ENCODE results near the gene DEFB115.
"Not testable (repeated sequence)": the region's sequence is repeated elsewhere in the genome, so short reads cannot be mapped to it uniquely, and the experiment has no call there.

Gene DEFB115

GRCh38 chr20:31257364-31257763, at the start of gene DEFB115:
Gene DEFB115 (plus strand): TSS chr20:31257664. CDS start chr20:31257664, 0 bp downstream.
- Mint-ChIP-seq H3K36me3 (ENCODE audit: low read depth) (no peaks in the 10 kb centered on the region), H3K27me3 (ENCODE audit: low read depth) (no peaks in the 10 kb centered on the region), H3K4me3 (no peak within 1 kb of the TSS), H3K27ac (no peak within 1 kb of the TSS), H3K9me3 (peaks cover 44% of the 10 kb centered on the region), H3K4me1 (ENCODE audit: low read depth) (no peaks in the 10 kb centered on the region)

GRCh38 chr20:31236953-31237352, 20.5 kb upstream of the DEFB115 start:
- no peaks in the 10 kb centered on the region for H3K27me3 Mint-ChIP-seq (ENCODE audit: low read depth)
- H3K9me3 Mint-ChIP-seq = no peaks in the 10 kb centered on the region
- no peak overlapping the region for H3K27ac Mint-ChIP-seq
- H3K4me1 Mint-ChIP-seq (ENCODE audit: low read depth) = no peaks in the 10 kb centered on the region
- no peaks in the 10 kb centered on the region for H3K36me3 Mint-ChIP-seq (ENCODE audit: low read depth)
- no peak overlapping the region for H3K4me3 Mint-ChIP-seq

GRCh38 chr20:31237763-31238162, 19.7 kb upstream of the DEFB115 start:
- no peaks in the 10 kb centered on the region for H3K27me3 Mint-ChIP-seq (ENCODE audit: low read depth)
- no peak overlapping the region for H3K4me3 Mint-ChIP-seq
- no peak overlapping the region for H3K27ac Mint-ChIP-seq
- H3K36me3 Mint-ChIP-seq (ENCODE audit: low read depth) = no peaks in the 10 kb centered on the region
- H3K4me1 Mint-ChIP-seq (ENCODE audit: low read depth) = no peaks in the 10 kb centered on the region
- no peaks in the 10 kb centered on the region for H3K9me3 Mint-ChIP-seq

- H3K4me1 Mint-ChIP-seq (ENCODE audit: low read depth) = no peaks in the 10 kb centered on the region
- no peak overlapping the region for H3K4me3 Mint-ChIP-seq
- no peaks in the 10 kb centered on the region for H3K27me3 Mint-ChIP-seq (ENCODE audit: low read depth)
- H3K27ac Mint-ChIP-seq = no peak overlapping the region
- H3K36me3 Mint-ChIP-seq (ENCODE audit: low read depth) = no peaks in the 10 kb centered on the region
- H3K9me3 Mint-ChIP-seq = no peaks in the 10 kb centered on the region
Observed at GRCh38 chr20:31239139-31239538, 18.3 kb upstream of the DEFB115 start.

GRCh38 chr20:31256959-31257358, 505 bp upstream of the DEFB115 start:
- Mint-ChIP-seq H3K9me3 (peaks cover 47% of the 10 kb centered on the region), H3K27me3 (ENCODE audit: low read depth) (no peaks in the 10 kb centered on the region)

GRCh38 chr20:31260326-31260932, 3.0 kb downstream of the DEFB115 start:
- no peak overlapping the region for H3K4me3 Mint-ChIP-seq
- H3K36me3 Mint-ChIP-seq (ENCODE audit: low read depth) = no peaks in the 10 kb centered on the region
- H3K27me3 Mint-ChIP-seq (ENCODE audit: low read depth) = no peaks in the 10 kb centered on the region
- no peaks in the 10 kb centered on the region for H3K4me1 Mint-ChIP-seq (ENCODE audit: low read depth)
- peaks cover 31% of the 10 kb centered on the region for H3K9me3 Mint-ChIP-seq
- H3K27ac Mint-ChIP-seq = no peak overlapping the region

More at GRCh38 chr20:31256959-31257358, 505 bp upstream of the DEFB115 start:
- Mint-ChIP-seq H3K4me1 (ENCODE audit: low read depth) (no peaks in the 10 kb centered on the region), H3K27ac (no peak overlapping the region), H3K4me3 (no peak overlapping the region), H3K36me3 (ENCODE audit: low read depth) (no peaks in the 10 kb centered on the region)

GRCh38 chr20:31274441-31274840, 17.0 kb downstream of the DEFB115 start:
- Mint-ChIP-seq H3K36me3 (ENCODE audit: low read depth) (no peaks in the 10 kb centered on the region), H3K27ac (no peak overlapping the region), H3K4me3 (no peak overlapping the region), H3K9me3 (peaks cover 60% of the 10 kb centered on the region), H3K4me1 (ENCODE audit: low read depth) (no peaks in the 10 kb centered on the region), H3K27me3 (ENCODE audit: low read depth) (no peaks in the 10 kb centered on the region)

GRCh38 chr20:31278178-31278577, 20.7 kb downstream of the DEFB115 start:
- no peaks in the 10 kb centered on the region for H3K27me3 Mint-ChIP-seq (ENCODE audit: low read depth)
- H3K36me3 Mint-ChIP-seq (ENCODE audit: low read depth) = no peaks in the 10 kb centered on the region
- H3K4me3 Mint-ChIP-seq = no peak overlapping the region
- no peak overlapping the region for H3K27ac Mint-ChIP-seq
- peaks cover 60% of the 10 kb centered on the region for H3K9me3 Mint-ChIP-seq
- no peaks in the 10 kb centered on the region for H3K4me1 Mint-ChIP-seq (ENCODE audit: low read depth)

GRCh38 chr20:31284964-31285363, 27.5 kb downstream of the DEFB115 start:
- H3K27ac Mint-ChIP-seq; H3K4me1 Mint-ChIP-seq (ENCODE audit: low read depth); H3K36me3 Mint-ChIP-seq (ENCODE audit: low read depth); H3K27me3 Mint-ChIP-seq (ENCODE audit: low read depth); H3K4me3 Mint-ChIP-seq: not testable (repeated sequence)
- peaks cover 57% of the 10 kb centered on the region for H3K9me3 Mint-ChIP-seq

GRCh38 chr20:31308535-31309162, 51.2 kb downstream of the DEFB115 start, which contains the start of gene DEFB116:
Gene DEFB116 (minus strand): TSS chr20:31308585. CDS start chr20:31308585, 0 bp downstream.
- Mint-ChIP-seq H3K27me3 (ENCODE audit: low read depth) (no peaks in the 10 kb centered on the region), H3K4me3 (no peak within 1 kb of the TSS), H3K36me3 (ENCODE audit: low read depth) (no peaks in the 10 kb centered on the region), H3K9me3 (no peaks in the 10 kb centered on the region), H3K27ac (no peak within 1 kb of the TSS), H3K4me1 (ENCODE audit: low read depth) (no peaks in the 10 kb centered on the region)
